ENCODE results near the gene CMTM8. TPM values are rescaled to one million over a fixed set of nuclear protein-coding genes. Genes with fewer than 3 reads are reported as not detected.

Gene CMTM8
- total and polyA plus RNA-seq, 2 of the 8 experiments (the other 6 are each of a cell fraction or from before 2014, with no cell fraction given): 10.5 to 22.4 TPM

- Histone ChIP-seq H3K79me1 (ENCODE audit: low read depth, low read length) (no peaks in the 10 kb centered on the region), H4K20me1 (replicated peaks in 1 of 2; ENCODE audit: control insufficient read depth in 1 of 2, insufficient read depth in 2 of 2, low read length in 2 of 2) (no peaks in the 10 kb centered on the region), H2BK20ac (ENCODE audit: low read length) (no peak overlapping the region), H3K9ac (replicated peaks in 1 of 4; ENCODE audit: extremely low read depth in 1 of 4, low read depth in 3 of 4, low read length in 3 of 4) (no peak overlapping the region), H4K5ac (ENCODE audit: insufficient read length, low read depth, low read length) (no peak overlapping the region), H2BK120ac (replicated peaks; ENCODE audit: low read depth, low read length) (no peak overlapping the region), H3K23me2 (ENCODE audit: low read depth, low read length) (no peaks in the 10 kb centered on the region), H3K27me3 (replicated peaks in 1 of 4; ENCODE audit: control insufficient read depth in 3 of 4, extremely low read depth in 1 of 4, insufficient read depth in 3 of 4, low read length in 3 of 4) (no peaks in the 10 kb centered on the region), H3K56ac (replicated peaks; ENCODE audit: insufficient read length, low read depth, low read length) (no peak overlapping the region), H2BK15ac (ENCODE audit: low read length) (no peak overlapping the region), H3K18ac (ENCODE audit: extremely low read depth, low read length) (no peak overlapping the region), H3K4me2 (ENCODE audit: insufficient read depth in 1 of 2, low read depth in 2 of 2, low read length in 2 of 2) (no peak overlapping the region), H3K4ac (replicated peaks; ENCODE audit: insufficient read length, low read depth, low read length) (no peak overlapping the region), H4K91ac (replicated peaks; ENCODE audit: insufficient read length, low read length) (no peak overlapping the region), H3K9me3 (ENCODE audit: insufficient read depth in 2 of 2, low read depth in 1 of 2, low read length in 1 of 2) (no peaks in the 10 kb centered on the region), H3K23ac (ENCODE audit: insufficient read length) (no peak overlapping the region), H3K79me2 (ENCODE audit: control insufficient read depth in 1 of 2, insufficient read depth in 2 of 2, low read length in 2 of 2) (no peaks in the 10 kb centered on the region), H2AFZ (ENCODE audit: low read length) (no peak overlapping the region), H3K4me3 (ENCODE audit: extremely low read depth in 1 of 4, insufficient read depth in 2 of 4, low read depth in 3 of 4, low read length in 4 of 4) (no peak overlapping the region), H3K36me3 (ENCODE audit: control insufficient read depth in 2 of 4, insufficient read depth in 4 of 4, low read length in 3 of 4) (no peaks in the 10 kb centered on the region), H3K4me1 (replicated peaks in 1 of 4; ENCODE audit: control insufficient read depth in 3 of 4, insufficient read depth in 4 of 4, low read length in 3 of 4) (no peaks in the 10 kb centered on the region), H3K27ac (ENCODE audit: low read depth, low read length) (no peak overlapping the region), H4K8ac (ENCODE audit: extremely low read depth, insufficient read depth, low read length) (no peak overlapping the region), H2BK5ac (ENCODE audit: low read depth, low read length) (no peak overlapping the region), H3K14ac (ENCODE audit: insufficient read length) (no peak overlapping the region), H2AK5ac (ENCODE audit: low read depth, low read length) (no peak overlapping the region), H2BK12ac (ENCODE audit: low read depth, low read length) (no peak overlapping the region)
- 55% methylated on average over 12 of the region's 12 CpGs; no CpG with 5 or more reads in 1 of the 2 experiments for WGBS, 2 experiments (ENCODE audit: extremely low coverage in 1 of 2, insufficient coverage in 1 of 2, insufficient read length in 1 of 2, insufficient replicate concordance in 2 of 2, low coverage in 1 of 2, low lambda C conversion rate in 2 of 2, missing lambda C conversion rate in 1 of 2)
- TF ChIP-seq RAD21 (IDR thresholded peaks at IDR 0.05 in 1 of 2, conservative IDR thresholded peaks at IDR 0.05 in 1 of 2; ENCODE audit: low read depth in 2 of 2, low read length in 2 of 2) (peak; percentile 57 to 71), CTCF (IDR thresholded peaks at IDR 0.05; ENCODE audit: control extremely low read depth in 1 of 3, insufficient read depth in 1 of 3, low read depth in 1 of 3, low read length in 3 of 3) (peak in 2 of 3 experiments; percentile 64 to 72; a peak in 3 of 4 replicates), TBP (IDR thresholded peaks at IDR 0.05; ENCODE audit: low read depth, low read length) (no peak)
- CTCF ChIA-PET (ENCODE audit: partially characterized antibody): interaction anchor here (0.6 to 7.3 kb wide), 50 partner anchors 8 to 574 kb away, joined by 3 to 121 read pairs (median 4); partner anchors contain the start of gene CMTM7
- DNase-seq (ENCODE audit: low read depth in 1 of 2, low spot score in 2 of 2): peak in 1 of 2 experiments; percentile 82
- peak; percentile 82 for FAIRE-seq
- POLR2A ChIA-PET (ENCODE audit: partially characterized antibody): interaction anchor here (0.6 to 1.4 kb wide), 6 partner anchors 14 to 217 kb away, joined by 3 to 6 read pairs (median 4); partner anchors contain the start of gene CMTM7
These were observed 136.5 kb downstream of the CMTM8 start for GRCh38 chr3:32374788-32375595.
